Measurements from ENCODE around the gene RBM38. TPM values are rescaled to one million over a fixed set of nuclear protein-coding genes. Genes with fewer than 3 reads are reported as not detected.
A peak's percentile ranks its signal among the peaks of the same experiment; 100 is the strongest.

Gene RBM38
- total RNA-seq, 1 experiment from 2014 or later: 39.9 TPM

- Histone ChIP-seq H3K27me3 (ENCODE audit: control insufficient read depth, insufficient read depth, low read length) (no peaks in the 10 kb centered on the region), H3K36me3 (ENCODE audit: control insufficient read depth, insufficient read depth, low read length) (peaks cover 14% of the 10 kb centered on the region), H3K9me3 (ENCODE audit: control insufficient read depth, insufficient read depth, low read depth, low read length) (no peaks in the 10 kb centered on the region), H3K4me1 (ENCODE audit: control insufficient read depth, insufficient read depth, low read length) (no peaks in the 10 kb centered on the region), H3K4me3 (ENCODE audit: low read depth in 2 of 2, low read length in 2 of 2) (no peak overlapping the region), H3K27ac (ENCODE audit: low read length) (no peak overlapping the region)
- intact Hi-C loops (cut with micrococcal nuclease; ENCODE audit: unreplicated experiment): no loop called here
- in situ Hi-C loops (cut with HindIII; ENCODE audit: low pct_unique_long_range_greater_than_20kb, low sequenced_read_pairs): no loop called here
- POLR2A ChIA-PET: interaction anchor here (0.7 kb wide), 1 partner anchor 419 kb away, joined by 5 read pairs; no protein-coding TSS in a partner anchor
- CTCF ChIA-PET: interaction anchor here (0.6 kb wide), 1 partner anchor 49 kb away, joined by 3 read pairs; no protein-coding TSS in a partner anchor
- BruUV-seq (replicated peaks): no TSS peak
- no peak for TF ChIP-seq POLR2AphosphoS5 (IDR thresholded peaks at IDR 0.05; ENCODE audit: low read depth, low read length)
- TF ChIP-seq REST (IDR thresholded peaks at IDR 0.05; ENCODE audit: insufficient read depth in 1 of 2, low read depth in 2 of 2, low read length in 1 of 2): no peak
- 0 out of 2 replicates have a peak, but pooled peaks have one; percentile 15 for ATAC-seq
- no peak for DNase-seq (ENCODE audit: low read depth, low spot score)
Observed at GRCh38 chr20:57374931-57375651, 16.1 kb upstream of the RBM38 start.

GRCh38 chr20:57375652-57376230, 15.5 kb upstream of the RBM38 start:
- CTCF ChIA-PET: interaction anchor here (0.6 kb wide), 1 partner anchor 48 kb away, joined by 3 read pairs; no protein-coding TSS in a partner anchor
- no peak for ATAC-seq
- H3K36me3 ChIP-seq (ENCODE audit: control insufficient read depth, insufficient read depth, low read length): peaks cover 12% of the 10 kb centered on the region

More at GRCh38 chr20:57375652-57376230, 15.5 kb upstream of the RBM38 start:
- in situ Hi-C loops (cut with HindIII; ENCODE audit: low pct_unique_long_range_greater_than_20kb, low sequenced_read_pairs) (no loop called here), intact Hi-C loops (cut with micrococcal nuclease; ENCODE audit: unreplicated experiment) (no loop called here)
- BruUV-seq (replicated peaks): no TSS peak
- Histone ChIP-seq H3K27ac (ENCODE audit: low read length) (no peak overlapping the region), H3K27me3 (ENCODE audit: control insufficient read depth, insufficient read depth, low read length) (no peaks in the 10 kb centered on the region), H3K4me3 (ENCODE audit: low read depth in 2 of 2, low read length in 2 of 2) (no peak overlapping the region), H3K4me1 (ENCODE audit: control insufficient read depth, insufficient read depth, low read length) (no peaks in the 10 kb centered on the region), H3K9me3 (ENCODE audit: control insufficient read depth, insufficient read depth, low read depth, low read length) (no peaks in the 10 kb centered on the region)
- POLR2A ChIA-PET: interaction anchor here (0.7 kb wide), 1 partner anchor 419 kb away, joined by 5 read pairs; no protein-coding TSS in a partner anchor
- no peak for DNase-seq (ENCODE audit: low read depth, low spot score)
- TF ChIP-seq TCF7L2 (IDR thresholded peaks at IDR 0.05; ENCODE audit: low read depth, low read length): no peak
- TF ChIP-seq SIN3A (IDR thresholded peaks at IDR 0.05; ENCODE audit: borderline replicate concordance, insufficient read depth, low read depth, low read length): no peak
- TF ChIP-seq REST (IDR thresholded peaks at IDR 0.05; ENCODE audit: insufficient read depth in 1 of 2, low read depth in 2 of 2, low read length in 1 of 2): no peak
- TF ChIP-seq CTCF (IDR thresholded peaks at IDR 0.05): no peak
- TF ChIP-seq POLR2AphosphoS5 (IDR thresholded peaks at IDR 0.05; ENCODE audit: low read depth, low read length): no peak

All from Panc1 (cell line).